ENCODE data around the gene ZNF780B. TPM values are rescaled to one million over a fixed set of nuclear protein-coding genes. Genes with fewer than 3 reads are reported as not detected.
A peak's percentile ranks its signal among the peaks of the same experiment; 100 is the strongest.

ZNF780B gene
- total RNA-seq, 1 experiment from 2014 or later = 31.9 TPM

- Histone ChIP-seq H4K20me1 (ENCODE audit: control insufficient read depth, insufficient read depth, insufficient read length) (no peaks in the 10 kb centered on the region), H3K79me1 (ENCODE audit: insufficient read depth, low read depth, low read length, poor library complexity, severe bottlenecking) (peaks cover 4% of the 10 kb centered on the region), H3K9me3 (ENCODE audit: control insufficient read depth, low read depth, low read length) (no peaks in the 10 kb centered on the region), H2BK12ac (ENCODE audit: insufficient read length, low read depth, low read length) (no peak overlapping the region), H2BK20ac (ENCODE audit: low read depth, low read length, poor library complexity, severe bottlenecking) (no peak overlapping the region), H3K18ac (ENCODE audit: insufficient read length, low read depth, low read length) (no peak overlapping the region), H3K4ac (ENCODE audit: low read depth, low read length) (no peak overlapping the region), H2BK120ac (ENCODE audit: low read depth, low read length, poor library complexity, severe bottlenecking) (no peak overlapping the region), H4K91ac (ENCODE audit: insufficient read length, low read depth, low read length) (no peak overlapping the region), H4K8ac (replicated peaks; ENCODE audit: insufficient read length, low read depth, low read length) (no peak overlapping the region), H3K4me1 (ENCODE audit: insufficient read depth, low read length) (no peaks in the 10 kb centered on the region), H3K27me3 (ENCODE audit: insufficient read depth, low read length) (no peaks in the 10 kb centered on the region), H3K9ac (ENCODE audit: extremely low read depth, insufficient read length, low read length) (no peak overlapping the region), H3T11ph (ENCODE audit: low read length) (no peak overlapping the region), H3K4me2 (ENCODE audit: insufficient read depth, insufficient read length, low read length) (no peak overlapping the region), H2BK5ac (ENCODE audit: insufficient read length, low read length) (no peak overlapping the region), H3K27ac (ENCODE audit: insufficient read length, low read depth, low read length) (no peak overlapping the region), H3K23ac (ENCODE audit: insufficient read length, low read depth, low read length) (no peak overlapping the region), H4K5ac (ENCODE audit: insufficient read length, low read depth, low read length) (no peak overlapping the region), H2AFZ (ENCODE audit: low read length) (no peak overlapping the region), H2BK15ac (ENCODE audit: low read depth, low read length) (no peak overlapping the region), H3K56ac (ENCODE audit: insufficient read length, low read depth, low read length) (no peak overlapping the region), H3K23me2 (ENCODE audit: insufficient read length, low read depth, low read length, poor library complexity, severe bottlenecking) (peaks cover 8% of the 10 kb centered on the region), H3K14ac (ENCODE audit: insufficient read depth, low read length) (no peak overlapping the region), H3K79me2 (ENCODE audit: insufficient read depth, low read length) (peaks cover 7% of the 10 kb centered on the region), H2AK5ac (ENCODE audit: insufficient read length, low read length) (no peak overlapping the region)
- H3K9me3 Mint-ChIP-seq = peaks cover 29 to 33% of the 10 kb centered on the region in 2 experiments
- peaks cover 5 to 12% (median 6%) of the 10 kb centered on the region in 3 experiments; a peak in 6 of 7 replicates for H3K36me3 Mint-ChIP-seq (ENCODE audit: insufficient read depth in 1 of 3, low read depth in 3 of 3)
- H3K27ac Mint-ChIP-seq = no peak overlapping the region
- H3K4me1 Mint-ChIP-seq = peaks cover 12 to 17% of the 10 kb centered on the region in 2 experiments
- H3K4me3 Mint-ChIP-seq = peak overlapping the region; percentile 96 to 99; a peak in 2 of 5 replicates
- H3K27me3 Mint-ChIP-seq (ENCODE audit: low read depth) = peaks cover 8% of the 10 kb centered on the region
- no CpG with 5 or more reads among the region's 1 CpG for WGBS (ENCODE audit: extremely low coverage, insufficient read length, low lambda C conversion rate)
- DNase-seq = no peak
- no peak for TF ChIP-seq CTCF (conservative IDR thresholded peaks at IDR 0.05)
These were observed 1.1 kb upstream of the ZNF780B start for GRCh38 chr19:40057166-40057565.
